ENCODE measurements around the gene TTC6.

DNA sequence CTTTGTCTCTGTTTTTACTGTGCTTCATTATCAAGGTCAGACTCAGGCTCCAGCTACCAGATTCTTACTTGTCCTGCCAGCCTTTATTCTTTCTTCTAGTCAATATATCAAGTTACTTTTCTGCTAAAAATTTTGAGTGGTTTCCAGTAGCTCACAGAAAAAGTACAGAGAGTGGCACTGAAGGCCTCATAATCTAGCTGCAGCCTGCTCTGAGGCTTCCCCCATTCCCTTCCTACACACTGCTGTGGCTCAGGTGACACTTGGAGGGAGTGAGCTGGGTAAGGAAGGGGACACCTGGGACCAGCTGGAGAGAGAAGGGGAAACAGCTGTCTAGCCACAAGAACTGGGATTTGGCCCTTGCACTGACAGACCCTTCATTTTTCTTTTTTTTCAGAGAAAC lies 25.4 kb downstream of the TTC6 start:
- TF ChIP-seq CTCF (conservative IDR thresholded peaks at IDR 0.05) (no peak), EZH2 (IDR thresholded peaks at IDR 0.05; ENCODE audit: low read depth) (no peak)

Measured in PC-9 (cell line).